Skeletal muscle tissue (tissue), 4 donors: Measurements from ENCODE around the gene SERPINF2. TPM values are rescaled to one million over a fixed set of nuclear protein-coding genes. Genes with fewer than 3 reads are reported as not detected.
"Not testable (repeated sequence)": the region's sequence is repeated elsewhere in the genome, so short reads cannot be mapped to it uniquely, and the experiment has no call there.

Experiments used
- H3K27ac ChIP-seq: one replicate; pipeline ENCODE4 v1.7.0; 2013; ENCODE audit warnings: mild to moderate bottlenecking, low read depth, low read length, inconsistent platforms
- H3K27me3 ChIP-seq, 3 donors: one replicate each; pipeline ENCODE4 v1.7.0; 2013; ENCODE audit warnings: low read length in 3 of 3; ENCODE audit not compliant: control insufficient read depth in 3 of 3, insufficient read depth in 3 of 3
- H3K36me3 ChIP-seq, 3 donors: one replicate each; pipeline ENCODE4 v1.7.0; 2013; ENCODE audit warnings: low read length in 3 of 3; ENCODE audit not compliant: control insufficient read depth in 3 of 3, insufficient read depth in 3 of 3
- H3K4me1 ChIP-seq, 3 donors: one replicate each; pipeline ENCODE4 v1.7.0; 2013; ENCODE audit warnings: low read length in 3 of 3, mild to moderate bottlenecking in 3 of 3; ENCODE audit not compliant: control insufficient read depth in 3 of 3, insufficient read depth in 3 of 3
- H3K4me3 ChIP-seq, 3 donors: one replicate each; pipeline ENCODE4 v1.7.0; 2013; ENCODE audit warnings: low read length in 3 of 3
- H3K9ac ChIP-seq, 3 donors: one replicate each; pipeline ENCODE4 v1.7.0; 2013; ENCODE audit warnings: low read length in 3 of 3, mild to moderate bottlenecking in 3 of 3, moderate library complexity in 2 of 3, low read depth in 1 of 3
- H3K9me3 ChIP-seq, 3 donors: one replicate each; pipeline ENCODE4 v1.7.0; 2013; ENCODE audit warnings: low read length in 3 of 3; ENCODE audit not compliant: control insufficient read depth in 3 of 3
- total RNA-seq: library from RNA; depleted of rRNA; stranded (reverse); fragments of >200 nt; gene quantifications from one replicate; pipeline ENCODE4 v1.2.3, GENCODE V29; 2014
- donor health status: Osteomylitis.

Gene SERPINF2
- total RNA-seq, 1 donor from 2014 or later: not detected

- peak overlapping the region; percentile 19 to 40 (median 30) for H3K9ac ChIP-seq
- not testable (repeated sequence) for H3K27me3 ChIP-seq, H3K4me3 ChIP-seq, H3K9me3 ChIP-seq
- peaks cover 51 to 63% (median 53%) of the 10 kb centered on the region in 3 donors for H3K36me3 ChIP-seq
- H3K4me1 ChIP-seq: peaks cover 31 to 47% (median 44%) of the 10 kb centered on the region in 3 donors
- peak overlapping the region; percentile 67 for H3K27ac ChIP-seq
These were observed 30.5 kb downstream of the SERPINF2 start for GRCh38 chr17:1773000-1773695.

DNA sequence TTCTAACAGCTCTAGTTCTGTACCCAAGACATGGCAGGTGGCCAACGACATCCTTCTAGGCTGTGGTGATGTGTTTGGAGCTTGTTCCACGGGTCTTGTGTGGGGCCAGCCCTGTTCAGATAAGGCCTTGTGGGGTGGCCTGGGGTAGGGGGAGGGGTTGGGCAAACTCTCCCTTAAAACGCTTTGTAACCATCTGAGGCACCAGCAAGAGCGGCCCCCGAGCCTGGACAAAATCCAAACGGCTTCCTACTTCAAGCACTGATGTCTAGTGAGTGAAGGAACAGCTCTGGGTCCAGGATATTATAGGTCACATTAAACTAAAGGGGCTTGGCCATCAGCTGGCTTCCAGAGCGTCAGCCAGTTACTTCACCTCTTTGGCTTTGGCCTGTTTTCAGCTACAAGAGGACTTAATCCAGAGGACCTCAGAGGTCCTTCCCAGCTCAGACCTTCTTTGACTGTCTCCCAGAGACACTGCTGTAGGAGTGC lies 31.1 kb downstream of the SERPINF2 start:
- H3K4me1 ChIP-seq: peaks cover 31 to 50% (median 44%) of the 10 kb centered on the region in 3 donors
- H3K9ac ChIP-seq: peak overlapping the region; percentile 19 to 40 (median 30)
- no peaks in the 10 kb centered on the region for H3K9me3 ChIP-seq
- no peaks in the 10 kb centered on the region for H3K27me3 ChIP-seq
- peak overlapping the region; percentile 67 for H3K27ac ChIP-seq
- no peak overlapping the region for H3K4me3 ChIP-seq
- H3K36me3 ChIP-seq: peaks cover 54 to 65% (median 57%) of the 10 kb centered on the region in 3 donors

- Histone ChIP-seq H3K9me3 (no peaks in the 10 kb centered on the region), H3K9ac (peak overlapping the region in 2 of 3 donors; percentile 3 to 4), H3K36me3 (peaks cover 50 to 62% (median 57%) of the 10 kb centered on the region in 3 donors), H3K27ac (peak overlapping the region; percentile 67), H3K27me3 (no peaks in the 10 kb centered on the region), H3K4me3 (no peak overlapping the region), H3K4me1 (peaks cover 32 to 49% (median 43%) of the 10 kb centered on the region in 3 donors)
These were observed 31.9 kb downstream of the SERPINF2 start for GRCh38 chr17:1774390-1775176.

GRCh38 chr17:1776328-1776727 lies 33.7 kb downstream of the SERPINF2 start:
- H3K27me3 ChIP-seq: no peaks in the 10 kb centered on the region
- peaks cover 42 to 56% (median 45%) of the 10 kb centered on the region in 3 donors for H3K4me1 ChIP-seq
- H3K27ac ChIP-seq: peak overlapping the region; percentile 67
- H3K9me3 ChIP-seq: no peaks in the 10 kb centered on the region
- H3K4me3 ChIP-seq: no peak overlapping the region
- H3K9ac ChIP-seq: no peak overlapping the region
- peaks cover 42 to 54% (median 48%) of the 10 kb centered on the region in 3 donors for H3K36me3 ChIP-seq

- peak overlapping the region; percentile 67 for H3K27ac ChIP-seq
- peaks cover 38 to 50% (median 44%) of the 10 kb centered on the region in 3 donors for H3K36me3 ChIP-seq
- H3K4me1 ChIP-seq: peaks cover 47 to 61% (median 50%) of the 10 kb centered on the region in 3 donors
These were observed 34.2 kb downstream of the SERPINF2 start for GRCh38 chr17:1776857-1777256.

DNA sequence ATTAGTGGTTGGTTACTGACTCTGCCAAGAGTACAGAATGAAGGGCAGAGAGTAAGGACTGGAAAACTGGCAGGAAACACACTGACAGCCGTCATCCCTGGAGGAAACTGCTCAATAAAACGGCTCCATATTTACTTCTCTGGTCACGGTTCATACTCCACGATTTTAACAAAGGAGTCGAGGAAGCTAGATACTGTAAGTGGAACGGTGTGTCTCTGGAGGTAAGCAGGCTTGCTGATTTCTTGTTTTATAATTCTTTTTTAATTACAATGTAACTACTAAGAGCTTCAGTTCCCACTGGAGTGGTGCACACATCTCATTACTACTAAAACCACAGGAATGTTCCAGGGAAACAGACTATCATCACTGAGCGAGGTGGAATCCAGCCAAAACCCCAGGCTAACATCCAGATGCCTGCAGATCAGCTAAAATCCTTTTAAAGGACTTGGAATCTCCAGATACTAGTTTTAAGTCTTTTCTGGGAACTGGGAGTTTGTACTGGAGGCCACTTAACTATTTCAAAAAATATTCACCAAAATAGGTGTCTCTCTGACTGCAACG lies 37.0 kb downstream of the SERPINF2 start:
- Histone ChIP-seq H3K9ac (peak overlapping the region; percentile 12 to 50 (median 41)), H3K4me3 (peak overlapping the region in 2 of 3 donors; percentile 16 to 41), H3K9me3 (no peaks in the 10 kb centered on the region), H3K27ac (peak overlapping the region; percentile 80), H3K4me1 (peaks cover 58 to 70% (median 63%) of the 10 kb centered on the region in 3 donors), H3K27me3 (no peaks in the 10 kb centered on the region), H3K36me3 (peaks cover 33 to 42% (median 37%) of the 10 kb centered on the region in 3 donors)

More at GRCh38 chr17:1776857-1777256, 34.2 kb downstream of the SERPINF2 start:
- H3K9ac ChIP-seq: peak overlapping the region in 1 of 3 donors; percentile 8
- no peak overlapping the region for H3K4me3 ChIP-seq
- no peaks in the 10 kb centered on the region for H3K27me3 ChIP-seq
- H3K9me3 ChIP-seq: no peaks in the 10 kb centered on the region

DNA sequence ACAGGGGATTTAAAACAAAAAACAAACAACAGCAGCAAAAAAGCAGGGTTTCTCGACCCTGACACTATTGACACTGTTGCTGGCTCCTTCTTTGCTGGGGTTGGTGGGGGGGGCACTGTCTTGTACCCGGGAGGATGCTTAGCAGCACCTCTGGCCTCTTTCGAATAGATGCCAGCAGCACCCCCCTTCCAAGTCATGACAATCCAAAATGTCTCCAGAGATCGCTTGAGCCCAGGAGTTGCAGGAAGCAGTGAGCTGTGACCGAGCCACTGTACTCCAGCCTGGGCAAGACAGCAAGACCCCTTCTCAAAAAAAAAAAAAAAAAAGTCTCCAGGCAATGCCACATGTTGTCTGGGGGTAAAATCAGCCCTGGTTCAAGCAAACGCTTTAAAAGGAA lies 39.5 kb downstream of the SERPINF2 start:
- peaks cover 65 to 70% (median 67%) of the 10 kb centered on the region in 3 donors for H3K4me1 ChIP-seq
- H3K9ac ChIP-seq: peak overlapping the region; percentile 15 to 86 (median 25)
- H3K4me3 ChIP-seq: peak overlapping the region in 1 of 3 donors; percentile 61
- H3K27ac ChIP-seq: peak overlapping the region; percentile 98
- H3K9me3 ChIP-seq: no peaks in the 10 kb centered on the region
- H3K27me3 ChIP-seq: no peaks in the 10 kb centered on the region
- peaks cover 16 to 20% (median 18%) of the 10 kb centered on the region in 3 donors for H3K36me3 ChIP-seq

DNA sequence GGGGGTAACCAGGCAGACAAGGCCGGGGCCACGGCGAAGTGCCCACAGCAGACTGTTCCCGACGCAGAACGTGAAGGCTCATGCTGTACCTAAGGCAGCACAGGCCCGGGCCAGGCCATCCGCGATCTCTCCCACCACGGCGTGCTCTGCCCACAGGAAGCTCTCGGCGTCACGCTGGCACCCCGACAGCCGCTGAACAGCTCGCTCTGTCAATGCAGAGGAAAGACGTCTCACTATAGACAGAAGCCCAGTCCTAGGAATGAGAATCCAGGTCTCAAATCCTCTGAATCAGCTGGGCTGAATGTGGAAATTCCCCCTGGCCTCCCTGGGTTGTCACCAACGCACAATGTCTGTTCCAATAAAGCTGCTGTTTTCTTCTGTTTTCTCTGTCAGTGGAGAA lies 40.6 kb downstream of the SERPINF2 start:
- H3K36me3 ChIP-seq: peaks cover 6 to 12% (median 12%) of the 10 kb centered on the region in 3 donors
- no peaks in the 10 kb centered on the region for H3K9me3 ChIP-seq
- no peaks in the 10 kb centered on the region for H3K27me3 ChIP-seq
- H3K27ac ChIP-seq: peak overlapping the region; percentile 98
- peaks cover 73 to 79% (median 73%) of the 10 kb centered on the region in 3 donors for H3K4me1 ChIP-seq
- peak overlapping the region; percentile 77 to 86 (median 78) for H3K9ac ChIP-seq
- H3K4me3 ChIP-seq: peak overlapping the region; percentile 18 to 73 (median 51)

GRCh38 chr17:1783834-1784611 lies 41.4 kb downstream of the SERPINF2 start:
- H3K36me3 ChIP-seq: peaks cover 3 to 8% (median 8%) of the 10 kb centered on the region in 3 donors
- peak overlapping the region; percentile 77 to 86 (median 78) for H3K9ac ChIP-seq
- peak overlapping the region; percentile 18 to 73 (median 51) for H3K4me3 ChIP-seq
- H3K4me1 ChIP-seq: peaks cover 73 to 76% (median 73%) of the 10 kb centered on the region in 3 donors
- no peaks in the 10 kb centered on the region for H3K27me3 ChIP-seq
- H3K9me3 ChIP-seq: no peaks in the 10 kb centered on the region
- H3K27ac ChIP-seq: peak overlapping the region; percentile 98
